ENCODE measurements around the gene NCOA5.
A peak's percentile ranks its signal among the peaks of the same experiment; 100 is the strongest.

Gene NCOA5

GRCh38 chr20:46011631-46012482, 77.9 kb downstream of the NCOA5 start (continued):
- TF ChIP-seq ZNF184 (tag by site-specific recombination; IDR thresholded peaks at IDR 0.05) (no peak), ZFP69B (tag by site-specific recombination; IDR thresholded peaks at IDR 0.05) (no peak), SALL2 (tag by site-specific recombination; IDR thresholded peaks at IDR 0.05; ENCODE audit: borderline replicate concordance) (no peak), ZNF132 (tag by site-specific recombination; IDR thresholded peaks at IDR 0.05; ENCODE audit: borderline replicate concordance) (no peak), ZNF23 (tag by site-specific recombination; IDR thresholded peaks at IDR 0.05; ENCODE audit: borderline replicate concordance) (no peak), KLF8 (tag by site-specific recombination; IDR thresholded peaks at IDR 0.05) (0 out of 2 replicates have a peak, but pooled peaks have one; percentile 51), FEZF1 (tag by site-specific recombination; IDR thresholded peaks at IDR 0.05) (no peak), ELK4 (IDR thresholded peaks at IDR 0.05; ENCODE audit: borderline replicate concordance, low read depth, low read length) (no peak), ZNF112 (tag by site-specific recombination; IDR thresholded peaks at IDR 0.05) (no peak), ZNF155 (tag by site-specific recombination; IDR thresholded peaks at IDR 0.05) (no peak), ZNF121 (tag by site-specific recombination; IDR thresholded peaks at IDR 0.05) (no peak), ZNF48 (tag by site-specific recombination; IDR thresholded peaks at IDR 0.05) (no peak), ZNF10 (tag by site-specific recombination; IDR thresholded peaks at IDR 0.05) (no peak), SP2 (tag by site-specific recombination; IDR thresholded peaks at IDR 0.05) (peak; percentile 32; the same call in 1 of the 2 replicates), ZNF341 (tag by site-specific recombination; IDR thresholded peaks at IDR 0.05; ENCODE audit: low read depth) (no peak), CTCF (tag by site-specific recombination; IDR thresholded peaks at IDR 0.05) (0 out of 2 replicates have a peak, but pooled peaks have one; percentile 44), GLIS1 (tag by site-specific recombination; IDR thresholded peaks at IDR 0.05) (no peak)
- TF ChIP-seq, protein P1, sequence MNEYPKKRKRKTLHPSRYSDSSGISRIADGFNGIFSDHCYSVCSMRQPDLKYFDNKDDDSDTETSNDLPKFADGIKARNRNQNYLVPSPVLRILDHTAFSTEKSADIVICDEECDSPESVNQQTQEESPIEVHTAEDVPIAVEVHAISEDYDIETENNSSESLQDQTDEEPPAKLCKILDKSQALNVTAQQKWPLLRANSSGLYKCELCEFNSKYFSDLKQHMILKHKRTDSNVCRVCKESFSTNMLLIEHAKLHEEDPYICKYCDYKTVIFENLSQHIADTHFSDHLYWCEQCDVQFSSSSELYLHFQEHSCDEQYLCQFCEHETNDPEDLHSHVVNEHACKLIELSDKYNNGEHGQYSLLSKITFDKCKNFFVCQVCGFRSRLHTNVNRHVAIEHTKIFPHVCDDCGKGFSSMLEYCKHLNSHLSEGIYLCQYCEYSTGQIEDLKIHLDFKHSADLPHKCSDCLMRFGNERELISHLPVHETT (tag by site-specific recombination; IDR thresholded peaks at IDR 0.05): no peak
- TF ChIP-seq, protein P2, sequence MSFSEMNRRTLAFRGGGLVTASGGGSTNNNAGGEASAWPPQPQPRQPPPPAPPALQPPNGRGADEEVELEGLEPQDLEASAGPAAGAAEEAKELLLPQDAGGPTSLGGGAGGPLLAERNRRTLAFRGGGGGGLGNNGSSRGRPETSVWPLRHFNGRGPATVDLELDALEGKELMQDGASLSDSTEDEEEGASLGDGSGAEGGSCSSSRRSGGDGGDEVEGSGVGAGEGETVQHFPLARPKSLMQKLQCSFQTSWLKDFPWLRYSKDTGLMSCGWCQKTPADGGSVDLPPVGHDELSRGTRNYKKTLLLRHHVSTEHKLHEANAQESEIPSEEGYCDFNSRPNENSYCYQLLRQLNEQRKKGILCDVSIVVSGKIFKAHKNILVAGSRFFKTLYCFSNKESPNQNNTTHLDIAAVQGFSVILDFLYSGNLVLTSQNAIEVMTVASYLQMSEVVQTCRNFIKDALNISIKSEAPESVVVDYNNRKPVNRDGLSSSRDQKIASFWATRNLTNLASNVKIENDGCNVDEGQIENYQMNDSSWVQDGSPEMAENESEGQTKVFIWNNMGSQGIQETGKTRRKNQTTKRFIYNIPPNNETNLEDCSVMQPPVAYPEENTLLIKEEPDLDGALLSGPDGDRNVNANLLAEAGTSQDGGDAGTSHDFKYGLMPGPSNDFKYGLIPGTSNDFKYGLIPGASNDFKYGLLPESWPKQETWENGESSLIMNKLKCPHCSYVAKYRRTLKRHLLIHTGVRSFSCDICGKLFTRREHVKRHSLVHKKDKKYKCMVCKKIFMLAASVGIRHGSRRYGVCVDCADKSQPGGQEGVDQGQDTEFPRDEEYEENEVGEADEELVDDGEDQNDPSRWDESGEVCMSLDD (tag by site-specific recombination; IDR thresholded peaks at IDR 0.05): no peak

Measured in HEK293 (cell line).